Esophagus (tissue), 2 donors: ENCODE results near the gene ADARB1. TPM values are rescaled to one million over a fixed set of nuclear protein-coding genes. Genes with fewer than 3 reads are reported as not detected.
"Not testable (repeated sequence)": the region's sequence is repeated elsewhere in the genome, so short reads cannot be mapped to it uniquely, and the experiment has no call there.

Experiments used
- H3K27ac ChIP-seq, 2 donors: one replicate each; pipeline ENCODE4 v1.5.1; 2013; ENCODE audit warnings: low read depth in 2 of 2, mild to moderate bottlenecking in 2 of 2, inconsistent platforms in 1 of 2, low read length in 1 of 2, moderate library complexity in 1 of 2
- H3K27me3 ChIP-seq, 2 donors: one replicate each; pipeline ENCODE4 v1.6.1; 2013; ENCODE audit warnings: low read length in 2 of 2, control low read depth in 1 of 2, mild to moderate bottlenecking in 1 of 2; ENCODE audit not compliant: insufficient read depth in 2 of 2, control insufficient read depth in 1 of 2
- H3K36me3 ChIP-seq, 2 donors: one replicate each; pipeline ENCODE4 v1.6.1; 2013; ENCODE audit warnings: low read length in 1 of 2; ENCODE audit not compliant: control insufficient read depth in 2 of 2, insufficient read depth in 2 of 2
- H3K4me1 ChIP-seq, 2 donors: one replicate each; pipeline ENCODE4 v1.6.1; 2013; ENCODE audit warnings: low read length in 1 of 2; ENCODE audit not compliant: control insufficient read depth in 2 of 2, insufficient read depth in 2 of 2
- H3K4me3 ChIP-seq, 2 donors: one replicate each; pipeline ENCODE4 v1.5.1; 2013; ENCODE audit warnings: low read length in 2 of 2, mild to moderate bottlenecking in 2 of 2, low read depth in 1 of 2, moderate library complexity in 1 of 2
- H3K9me3 ChIP-seq, 2 donors: one replicate each; pipeline ENCODE4 v1.6.1; 2013; ENCODE audit warnings: mild to moderate bottlenecking in 2 of 2, low read depth in 1 of 2, low read length in 1 of 2, moderate library complexity in 1 of 2; ENCODE audit not compliant: control insufficient read depth in 2 of 2, insufficient read depth in 1 of 2
- WGBS, 2 donors: extraction: QIAGEN DNeasy Blood & Tissue Kit; methylation state at CpG; one replicate each; pipeline ENCODE4 v1.1.7; 2013; 5-methylcytosine and 5-hydroxymethylcytosine counted together
- polyA plus RNA-seq, 2 donors: library from polyadenylated mRNA; stranded (reverse); fragments of 200-250 nt; gene quantifications; one replicate each; pipeline ENCODE4 v1.2.3, GENCODE V29; 2013
- donor health status: healthy with polysubstance abuse.
- donor health status: Bipolar disorder and iron deficiency.

ADARB1 gene
- polyA plus RNA-seq, 2 donors: 4.7 to 7.9 TPM

DNA sequence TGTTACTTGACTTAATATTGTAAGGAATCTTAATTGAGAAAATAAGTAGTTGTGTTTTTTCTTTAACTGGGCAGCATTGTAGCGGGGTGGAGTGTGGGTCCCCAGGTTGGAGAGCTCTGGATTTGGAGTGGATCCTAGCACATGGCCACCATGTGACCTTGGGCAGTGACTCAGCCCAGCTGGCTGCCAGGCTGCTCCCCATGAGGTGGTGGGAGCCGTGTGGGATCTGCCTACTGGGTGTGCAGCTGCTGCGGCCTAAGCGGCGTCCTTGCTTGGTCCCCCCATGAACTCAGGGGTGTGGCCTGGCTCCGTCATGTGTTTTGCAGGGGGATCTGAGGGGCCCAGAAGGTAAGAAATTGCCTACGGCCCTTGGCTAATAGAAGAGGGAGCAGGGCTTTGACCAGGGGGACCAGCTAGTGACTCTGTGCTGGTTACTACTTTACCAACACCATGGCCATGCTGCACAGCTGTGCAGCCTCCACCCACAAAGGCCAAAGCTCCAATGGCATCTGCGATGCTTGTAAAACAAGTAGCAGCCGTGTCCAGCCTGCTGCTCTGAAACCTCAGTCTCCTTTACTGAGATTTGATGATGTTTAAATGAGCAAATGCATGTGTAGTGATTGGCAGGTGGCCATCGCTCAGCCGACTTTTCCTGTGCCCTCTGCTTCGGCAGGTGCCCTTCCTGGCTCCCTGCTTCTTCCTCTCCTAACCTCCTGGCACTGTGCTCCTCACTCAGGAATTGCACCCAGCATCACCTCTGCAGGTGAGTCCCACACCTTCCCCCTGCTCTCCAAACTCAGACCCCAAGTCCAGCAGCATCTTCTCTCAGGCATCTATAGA, 68.3 kb downstream of the ADARB1 start:
- Histone ChIP-seq H3K4me3 (no peak overlapping the region), H3K36me3 (no peaks in the 10 kb centered on the region), H3K27ac (no peak overlapping the region), H3K4me1 (no peaks in the 10 kb centered on the region), H3K9me3 (no peaks in the 10 kb centered on the region), H3K27me3 (no peaks in the 10 kb centered on the region)
- WGBS, 2 donors: 75 to 78% methylated on average over 12 of the region's 12 CpGs

GRCh38 chr21:45143855-45144254, 69.5 kb downstream of the ADARB1 start:
- Histone ChIP-seq H3K9me3 (no peaks in the 10 kb centered on the region), H3K27ac (no peak overlapping the region), H3K4me1 (no peaks in the 10 kb centered on the region), H3K27me3 (no peaks in the 10 kb centered on the region), H3K4me3 (no peak overlapping the region), H3K36me3 (no peaks in the 10 kb centered on the region)
- WGBS, 2 donors: 83 to 96% methylated on average over 3 of the region's 3 CpGs

GRCh38 chr21:45145146-45145545, 70.8 kb downstream of the ADARB1 start:
- H3K27me3 ChIP-seq: no peaks in the 10 kb centered on the region
- no peaks in the 10 kb centered on the region for H3K4me1 ChIP-seq
- no peak overlapping the region for H3K4me3 ChIP-seq
- WGBS, 2 donors: 85 to 86% methylated on average over 9 of the region's 9 CpGs
- H3K9me3 ChIP-seq: no peaks in the 10 kb centered on the region
- H3K36me3 ChIP-seq: no peaks in the 10 kb centered on the region
- no peak overlapping the region for H3K27ac ChIP-seq

GRCh38 chr21:45145846-45146245, 71.5 kb downstream of the ADARB1 start:
- H3K27me3 ChIP-seq, H3K9me3 ChIP-seq, H3K4me3 ChIP-seq, H3K27ac ChIP-seq, H3K36me3 ChIP-seq, H3K4me1 ChIP-seq: not testable (repeated sequence)
- 94 to 97% methylated on average over 17 of the region's 17 CpGs for WGBS, 2 donors

GRCh38 chr21:45146306-45146705, 71.9 kb downstream of the ADARB1 start:
- Histone ChIP-seq H3K4me3 (no peak overlapping the region), H3K9me3 (no peaks in the 10 kb centered on the region), H3K36me3 (no peaks in the 10 kb centered on the region), H3K27me3 (no peaks in the 10 kb centered on the region), H3K4me1 (peaks cover 4 to 5% of the 10 kb centered on the region in 2 donors), H3K27ac (no peak overlapping the region)
- 78 to 79% methylated on average over 8 of the region's 8 CpGs for WGBS, 2 donors

DNA sequence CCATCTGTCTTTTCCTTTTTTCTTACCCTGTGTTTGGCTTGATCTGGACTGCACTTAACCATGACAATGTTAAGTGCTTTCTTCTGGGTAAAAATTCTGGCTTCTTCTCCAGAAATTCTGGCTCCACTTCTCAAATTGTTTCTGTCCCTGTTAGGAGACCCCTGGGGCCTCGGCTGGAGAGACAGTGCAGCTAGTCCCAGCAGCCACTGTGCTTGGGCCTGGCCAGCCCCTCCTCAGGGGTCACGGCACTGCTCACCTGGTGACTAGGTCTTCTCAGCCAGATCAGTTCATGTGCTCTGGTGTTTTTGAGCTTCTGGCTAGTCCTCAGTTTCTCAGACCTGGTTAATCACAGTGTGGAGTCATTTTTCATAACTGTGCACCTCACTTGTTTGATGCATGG, 72.4 kb downstream of the ADARB1 start:
- Histone ChIP-seq H3K27me3 (no peaks in the 10 kb centered on the region), H3K4me3 (no peak overlapping the region), H3K36me3 (no peaks in the 10 kb centered on the region), H3K9me3 (no peaks in the 10 kb centered on the region), H3K27ac (no peak overlapping the region), H3K4me1 (peaks cover 4 to 5% of the 10 kb centered on the region in 2 donors)
- WGBS, 2 donors: 85 to 89% methylated on average over 2 of the region's 2 CpGs

DNA sequence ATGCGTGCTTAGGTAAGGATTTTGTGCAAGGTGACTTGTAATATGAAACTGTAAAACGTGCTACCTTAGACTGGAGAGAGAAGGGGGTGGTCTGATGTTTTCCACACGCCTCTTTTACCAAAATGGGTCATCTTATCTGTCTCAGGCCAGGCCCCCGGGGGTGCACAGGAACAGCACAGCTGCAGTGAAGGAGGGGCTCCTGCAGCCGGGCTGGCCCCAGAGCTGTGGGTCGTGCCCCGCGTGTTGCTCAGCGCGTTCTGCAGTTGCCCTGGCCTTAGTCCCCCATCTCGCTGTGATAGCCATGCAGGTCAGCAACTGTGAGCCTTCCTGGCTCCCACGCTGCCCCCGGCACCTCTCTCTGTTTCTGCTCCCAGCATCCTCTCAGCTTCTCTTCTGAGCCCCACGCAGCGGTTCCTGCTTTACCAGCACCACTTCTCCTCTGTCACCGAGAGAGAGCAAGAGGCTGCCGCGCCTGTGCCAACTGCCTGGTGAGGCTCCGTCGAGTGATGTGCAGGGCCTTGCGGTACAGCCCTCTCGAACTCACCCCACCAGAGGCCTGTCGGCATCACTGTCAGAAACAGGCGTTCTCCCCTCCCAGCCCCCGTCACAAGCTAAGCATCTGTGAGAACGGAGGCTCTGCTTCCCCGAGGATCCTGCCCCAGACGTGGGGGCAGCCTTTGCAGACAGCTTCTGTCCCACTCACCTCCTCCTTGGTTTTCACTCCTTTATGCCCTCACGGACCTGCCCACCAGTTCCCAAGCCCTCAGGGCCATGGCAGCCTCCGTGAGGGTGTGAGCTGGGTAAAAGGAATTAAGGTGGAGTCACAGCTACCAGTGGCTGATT, 73.3 kb downstream of the ADARB1 start:
- peaks cover 5 to 6% of the 10 kb centered on the region in 2 donors for H3K4me1 ChIP-seq
- H3K27ac ChIP-seq: no peak overlapping the region
- H3K27me3 ChIP-seq: no peaks in the 10 kb centered on the region
- peaks cover 0 to 3% of the 10 kb centered on the region in 2 donors for H3K36me3 ChIP-seq
- H3K4me3 ChIP-seq: no peak overlapping the region
- WGBS, 2 donors: 83 to 86% methylated on average over 30 of the region's 30 CpGs
- H3K9me3 ChIP-seq: no peaks in the 10 kb centered on the region

- peaks cover 0 to 3% of the 10 kb centered on the region in 2 donors for H3K36me3 ChIP-seq
- 73 to 78% methylated on average over 14 of the region's 14 CpGs for WGBS, 2 donors
- no peak overlapping the region for H3K4me3 ChIP-seq
- H3K9me3 ChIP-seq: no peaks in the 10 kb centered on the region
- no peak overlapping the region for H3K27ac ChIP-seq
- H3K27me3 ChIP-seq: no peaks in the 10 kb centered on the region
- peaks cover 5 to 6% of the 10 kb centered on the region in 2 donors for H3K4me1 ChIP-seq
These were observed 74.1 kb downstream of the ADARB1 start for GRCh38 chr21:45148316-45148990.

DNA sequence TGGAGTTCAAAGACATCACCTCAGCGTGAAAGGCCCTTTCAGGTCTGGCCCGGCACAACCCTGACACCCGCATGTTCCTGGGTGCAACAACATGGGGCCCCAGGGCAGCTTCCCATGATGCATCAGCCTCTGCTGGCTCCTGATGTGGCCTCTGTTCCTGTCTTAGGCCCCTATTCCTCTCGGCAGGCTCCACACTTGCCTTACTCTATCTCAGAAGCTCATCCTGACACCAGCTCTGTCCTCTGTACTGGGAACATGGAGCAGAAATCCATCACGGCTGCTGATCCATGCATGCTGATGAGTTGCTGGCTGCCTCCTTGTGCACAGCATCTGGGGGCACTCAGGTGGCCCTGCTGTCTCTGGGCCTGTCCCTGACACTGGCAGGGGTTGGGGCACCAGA, 74.6 kb downstream of the ADARB1 start:
- WGBS, 2 donors: 74 to 81% methylated on average over 5 of the region's 5 CpGs
- no peak overlapping the region for H3K4me3 ChIP-seq
- H3K27me3 ChIP-seq: no peaks in the 10 kb centered on the region

More for the DNA sequence above, 74.6 kb downstream of the ADARB1 start:
- no peak overlapping the region for H3K27ac ChIP-seq
- peaks cover 0 to 3% of the 10 kb centered on the region in 2 donors for H3K36me3 ChIP-seq
- H3K9me3 ChIP-seq: no peaks in the 10 kb centered on the region
- peaks cover 5 to 6% of the 10 kb centered on the region in 2 donors for H3K4me1 ChIP-seq
